GM23248 (cell line): ENCODE results near the gene IQSEC1. TPM values are rescaled to one million over a fixed set of nuclear protein-coding genes. Genes with fewer than 3 reads are reported as not detected.

Experiments
- DNase-seq: peaks from one replicate; pipeline ENCODE4 v3.0.0-alpha.2; 2015
- H2AFZ ChIP-seq: fragments of 200-600 bp; sonication (generic); 2 replicates; pipeline ENCODE4 v1.6.1; 2016; ENCODE audit warnings: antibody characterized with exemption
- H3F3A ChIP-seq: fragments of 200-600 bp; sonication (generic); 2 replicates; pipeline ENCODE4 v1.6.1; 2016; ENCODE audit warnings: mild to moderate bottlenecking, antibody characterized with exemption, mixed run types; ENCODE audit not compliant: insufficient read depth
- H3K27ac ChIP-seq: fragments of 200-600 bp; sonication (generic); 2 replicates; pipeline ENCODE4 v1.5.1; 2016; ENCODE audit warnings: mild to moderate bottlenecking
- H3K27me3 ChIP-seq: fragments of 200-600 bp; sonication (generic); replicated peaks from 2 replicates; pipeline ENCODE4 v1.6.1; 2016; ENCODE audit warnings: mild to moderate bottlenecking; ENCODE audit not compliant: insufficient read depth
- H3K36me3 ChIP-seq: fragments of 200-600 bp; sonication (generic); 2 replicates; pipeline ENCODE4 v1.6.1; 2016; ENCODE audit warnings: low read depth, mild to moderate bottlenecking
- H3K4me1 ChIP-seq: fragments of 200-600 bp; sonication (generic); 2 replicates; pipeline ENCODE4 v1.6.1; 2016; ENCODE audit warnings: mild to moderate bottlenecking; ENCODE audit not compliant: insufficient read depth
- H3K4me2 ChIP-seq: fragments of 200-600 bp; sonication (generic); one replicate; pipeline ENCODE4 v1.6.1; 2016; ENCODE audit warnings: mild to moderate bottlenecking; ENCODE audit not compliant: unreplicated experiment
- H3K4me3 ChIP-seq: fragments of 200-600 bp; sonication (generic); 2 replicates; pipeline ENCODE4 v1.5.1; 2016; ENCODE audit warnings: mild to moderate bottlenecking
- H3K79me2 ChIP-seq: fragments of 200-600 bp; sonication (generic); 2 replicates; pipeline ENCODE4 v1.6.1; 2016; ENCODE audit warnings: mild to moderate bottlenecking; ENCODE audit not compliant: insufficient read depth
- H3K9ac ChIP-seq: fragments of 200-600 bp; sonication (generic); 2 replicates; pipeline ENCODE4 v1.6.1; 2016; ENCODE audit warnings: mild to moderate bottlenecking
- H3K9me2 ChIP-seq: fragments of 200-600 bp; sonication (generic); 2 replicates; pipeline ENCODE4 v1.6.1; 2016; ENCODE audit warnings: mixed run types, mild to moderate bottlenecking, moderate library complexity; ENCODE audit not compliant: insufficient read depth
- H3K9me3 ChIP-seq: fragments of 200-600 bp; sonication (generic); one replicate; pipeline ENCODE4 v1.6.1; 2017; ENCODE audit warnings: low read depth
- H4K20me1 ChIP-seq: fragments of 200-600 bp; sonication (generic); 2 replicates; pipeline ENCODE4 v1.6.0; 2016; ENCODE audit not compliant: insufficient read depth
- EZH2 ChIP-seq: fragments of 200-600 bp; sonication (generic); IDR thresholded peaks from 2 replicates; pipeline ENCODE4 v1.6.1; 2018; ENCODE audit warnings: antibody characterized with exemption, mild to moderate bottlenecking; ENCODE audit not compliant: insufficient read depth, poor library complexity, severe bottlenecking
- EZH2phosphoT487 ChIP-seq: fragments of 200-600 bp; sonication (generic); IDR thresholded peaks from 2 replicates; pipeline ENCODE4 v1.6.1; 2018; ENCODE audit warnings: antibody characterized with exemption, moderate library complexity, mild to moderate bottlenecking, low read depth; ENCODE audit not compliant: insufficient read depth
- WGBS, 2 experiments: methylation state at CpG; one replicate each; pipeline ENCODE4 v1.1.6; 2015 to 2017; ENCODE audit warnings: low lambda C conversion rate in 2 of 2, low coverage in 1 of 2; ENCODE audit errors: missing lambda C conversion rate in 2 of 2; 5-methylcytosine and 5-hydroxymethylcytosine counted together
- in situ Hi-C: fragments of 300-500 bp; cut with MboI; formaldehyde crosslinking; loops from 2 replicates; pipeline ENCODE4 v1.15.0; 2020
- polyA plus RNA-seq: library from polyadenylated mRNA; unstranded; fragments of >200 nt; fragmentation: Nextera tagmentation; extraction: Ambion mirVana; gene quantifications from 2 replicates; pipeline ENCODE4 v1.2.1, GENCODE V29; 2016
- small RNA-seq: library from RNA; depleted of rRNA; stranded (forward); fragments of <200 nt; gene quantifications from one replicate; pipeline ENCODE3, GENCODE V24; 2014; ENCODE audit warnings: low read depth, low replicate concordance
- total RNA-seq: library from RNA; depleted of rRNA; stranded (reverse); fragments of >200 nt; shearing (Covaris generic); gene quantifications from 2 replicates; pipeline ENCODE4 v1.2.3, GENCODE V29; 2014; rRNA removed

IQSEC1 gene
- total and polyA plus RNA-seq, 2 experiments from 2014 or later: 5.1 to 21.6 TPM

DNA sequence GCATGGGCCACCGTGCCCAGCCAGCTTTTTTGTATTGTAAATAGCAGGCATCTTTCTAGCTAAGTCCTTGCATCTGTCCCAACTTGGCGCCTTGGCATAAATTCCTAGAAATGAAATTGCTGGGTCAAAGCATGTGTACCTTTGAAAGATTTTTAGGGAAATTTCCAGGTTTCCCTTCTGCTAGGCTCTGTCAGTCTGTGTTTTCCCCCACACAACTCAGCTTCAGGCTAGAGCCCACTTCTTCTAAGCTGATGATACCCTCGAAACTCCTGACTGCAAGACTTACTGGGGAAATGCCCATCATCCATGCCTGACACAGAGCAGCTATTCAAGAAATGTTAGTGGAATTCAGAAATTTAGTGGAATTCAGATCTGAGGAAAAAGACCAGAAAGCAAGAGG is 221.0 kb downstream of the IQSEC1 start:
- no peaks in the 10 kb centered on the region for H3K27me3 ChIP-seq
- H3K9ac ChIP-seq: no peak overlapping the region
- H4K20me1 ChIP-seq: no peaks in the 10 kb centered on the region
- in situ Hi-C loops: no loop called here
- no peak overlapping the region for H2AFZ ChIP-seq
- TF ChIP-seq EZH2phosphoT487: no peak
- no peak for TF ChIP-seq EZH2
- no peak overlapping the region for H3K27ac ChIP-seq
- H3K36me3 ChIP-seq: no peaks in the 10 kb centered on the region
- H3K9me2 ChIP-seq: no peaks in the 10 kb centered on the region
- H3K4me1 ChIP-seq: peaks cover 13% of the 10 kb centered on the region
- DNase-seq: no peak
- no peak overlapping the region for H3K4me2 ChIP-seq
- 52 to 54% methylated on average over 3 of the region's 3 CpGs for WGBS, 2 experiments
- no peaks in the 10 kb centered on the region for H3K9me3 ChIP-seq
- peaks cover 15% of the 10 kb centered on the region; the same call in 1 of the 2 replicates for H3F3A ChIP-seq
- no peaks in the 10 kb centered on the region for H3K79me2 ChIP-seq
- H3K4me3 ChIP-seq: no peak overlapping the region

Small RNA genes within 50 kb of the gene (small RNA-seq; reads per million reads assigned to genes)
- gene AC034198.1 (not detected), gene AC069271.1 (not detected)

Other genes starting within 250 kb of the IQSEC1 start
- gene RPL32, start 231.9 kb downstream of the IQSEC1 start, total RNA-seq: 426 and 1,611 TPM in 2 replicates
- 923 and 947 TPM in 2 replicates for gene RPL32, start 231.9 kb downstream of the IQSEC1 start, polyA plus RNA-seq